ENCODE results near the gene CCDC127.

- TF ChIP-seq HMGA1 (CRISPR knock-in tag; conservative IDR thresholded peaks at IDR 0.05) (no peak), SOX6 (IDR thresholded peaks at IDR 0.05) (no peak), SOX6 (CRISPR knock-in tag; IDR thresholded peaks at IDR 0.05) (no peak), CTCF (CRISPR knock-in tag; IDR thresholded peaks at IDR 0.05) (no peak), LCORL (IDR thresholded peaks at IDR 0.05) (no peak), LCORL (CRISPR knock-in tag; IDR thresholded peaks at IDR 0.05) (no peak), MIXL1 (CRISPR knock-in tag; IDR thresholded peaks at IDR 0.05) (no peak), THAP8 (CRISPR knock-in tag; IDR thresholded peaks at IDR 0.05; ENCODE audit: borderline replicate concordance) (no peak), KDM4B (CRISPR knock-in tag; IDR thresholded peaks at IDR 0.05) (no peak), RAD21 (CRISPR knock-in tag; IDR thresholded peaks at IDR 0.05) (no peak), TRIM22 (IDR thresholded peaks at IDR 0.05) (no peak)
These were observed 20.0 kb downstream of the CCDC127 start for GRCh38 chr5:197892-198489.

Measured in HepG2 (cell line).